HepG2 (cell line): ENCODE data around the gene METRN. TPM values are rescaled to one million over a fixed set of nuclear protein-coding genes. Genes with fewer than 3 reads are reported as not detected.

Experiments
- E2F5 ChIP-seq: sonication (generic); formaldehyde crosslinking; conservative IDR thresholded peaks from 2 replicates; pipeline ENCODE4 v1.4.0; 2020; ENCODE audit warnings: missing genetic modification reagents
- FOXJ3 ChIP-seq: sonication (generic); formaldehyde crosslinking; IDR thresholded peaks from 2 replicates; pipeline ENCODE4 v1.4.0; 2020; ENCODE audit warnings: missing genetic modification reagents, mild to moderate bottlenecking, borderline replicate concordance
- GLI4 ChIP-seq: sonication (generic); formaldehyde crosslinking; IDR thresholded peaks from 2 replicates; pipeline ENCODE4 v1.5.1; 2020; ENCODE audit warnings: missing genetic modification reagents, mild to moderate bottlenecking, moderate library complexity, borderline replicate concordance
- HNF1B ChIP-seq: sonication (generic); formaldehyde crosslinking; IDR thresholded peaks from 2 replicates; pipeline ENCODE4 v1.5.1; 2020; ENCODE audit warnings: mild to moderate bottlenecking, moderate library complexity, missing genetic modification reagents
- NRL ChIP-seq: sonication (generic); formaldehyde crosslinking; IDR thresholded peaks from 2 replicates; pipeline ENCODE4 v1.5.0; 2020; ENCODE audit warnings: missing genetic modification reagents, mild to moderate bottlenecking, moderate library complexity, borderline replicate concordance
- RNF2 ChIP-seq: fragments of 450-650 bp; conservative IDR thresholded peaks from 2 replicates; pipeline ENCODE4 v1.6.1; 2016; ENCODE audit warnings: low read depth
- THAP11 ChIP-seq: IDR thresholded peaks from 2 replicates; pipeline ENCODE4 v1.6.1; 2016; ENCODE audit warnings: missing biosample characterization, missing genetic modification reagents
- ZBTB42 ChIP-seq: sonication (generic); formaldehyde crosslinking; IDR thresholded peaks from 2 replicates; pipeline ENCODE4 v1.5.0; 2020; ENCODE audit warnings: mild to moderate bottlenecking, missing genetic modification reagents
- ZKSCAN5 ChIP-seq: sonication (generic); formaldehyde crosslinking; IDR thresholded peaks from 2 replicates; pipeline ENCODE4 v1.5.1; 2020; ENCODE audit warnings: mild to moderate bottlenecking, missing genetic modification reagents
- ZNF207 ChIP-seq: fragments of 450-650 bp; IDR thresholded peaks from 2 replicates; pipeline ENCODE4 v1.6.1; 2016; ENCODE audit warnings: antibody characterized with exemption, borderline replicate concordance
- ZNF558 ChIP-seq: sonication (generic); formaldehyde crosslinking; IDR thresholded peaks from 2 replicates; pipeline ENCODE4 v1.9.0; 2022; ENCODE audit warnings: mild to moderate bottlenecking, missing genetic modification reagents, borderline replicate concordance
- polyA plus RNA-seq, 8 experiments: library from polyadenylated mRNA; depleted of rRNA in 3 of 8; stranded (reverse) in 7 of 8; unstranded in 1 of 8; fragments of >200 nt; fragmentation: Illumina TruSeq in 4 of 8; extraction: Trizol in 4 of 8; gene quantifications; 2 replicates each; pipeline versions ENCODE4 v1.2.1 to v1.2.3, GENCODE V29; 2011 to 2016; ENCODE audit warnings: low read depth in 4 of 8, missing spikeins in 1 of 8, mixed read lengths in 1 of 8; ENCODE audit not compliant: insufficient read depth in 1 of 8
- total RNA-seq, 5 experiments: library from RNA; depleted of rRNA; stranded (reverse); fragments of >200 nt; fragmentation: Illumina TruSeq; extraction: Trizol; gene quantifications; 2 replicates each; pipeline ENCODE4 v1.2.3, GENCODE V29; 2016; ENCODE audit warnings: low read depth in 1 of 5
- TF ChIP-seq, protein P1 (sequence below): fragments of 450-650 bp; IDR thresholded peaks from 2 replicates; pipeline ENCODE4 v1.6.1; 2017
- TF ChIP-seq, protein P2 (sequence below): sonication (generic); formaldehyde crosslinking; IDR thresholded peaks from 2 replicates; pipeline ENCODE4 v1.4.0; 2020; ENCODE audit warnings: missing genetic modification reagents
- TF ChIP-seq, protein P3 (sequence below): sonication (generic); formaldehyde crosslinking; IDR thresholded peaks from 2 replicates; pipeline ENCODE4 v1.4.0; 2020; ENCODE audit warnings: missing genetic modification reagents

Gene METRN
- total and polyA plus RNA-seq, 2 of the 13 experiments (the other 11 are each of a cell fraction or from before 2014, with no cell fraction given): 25.5 to 46.1 TPM

DNA sequence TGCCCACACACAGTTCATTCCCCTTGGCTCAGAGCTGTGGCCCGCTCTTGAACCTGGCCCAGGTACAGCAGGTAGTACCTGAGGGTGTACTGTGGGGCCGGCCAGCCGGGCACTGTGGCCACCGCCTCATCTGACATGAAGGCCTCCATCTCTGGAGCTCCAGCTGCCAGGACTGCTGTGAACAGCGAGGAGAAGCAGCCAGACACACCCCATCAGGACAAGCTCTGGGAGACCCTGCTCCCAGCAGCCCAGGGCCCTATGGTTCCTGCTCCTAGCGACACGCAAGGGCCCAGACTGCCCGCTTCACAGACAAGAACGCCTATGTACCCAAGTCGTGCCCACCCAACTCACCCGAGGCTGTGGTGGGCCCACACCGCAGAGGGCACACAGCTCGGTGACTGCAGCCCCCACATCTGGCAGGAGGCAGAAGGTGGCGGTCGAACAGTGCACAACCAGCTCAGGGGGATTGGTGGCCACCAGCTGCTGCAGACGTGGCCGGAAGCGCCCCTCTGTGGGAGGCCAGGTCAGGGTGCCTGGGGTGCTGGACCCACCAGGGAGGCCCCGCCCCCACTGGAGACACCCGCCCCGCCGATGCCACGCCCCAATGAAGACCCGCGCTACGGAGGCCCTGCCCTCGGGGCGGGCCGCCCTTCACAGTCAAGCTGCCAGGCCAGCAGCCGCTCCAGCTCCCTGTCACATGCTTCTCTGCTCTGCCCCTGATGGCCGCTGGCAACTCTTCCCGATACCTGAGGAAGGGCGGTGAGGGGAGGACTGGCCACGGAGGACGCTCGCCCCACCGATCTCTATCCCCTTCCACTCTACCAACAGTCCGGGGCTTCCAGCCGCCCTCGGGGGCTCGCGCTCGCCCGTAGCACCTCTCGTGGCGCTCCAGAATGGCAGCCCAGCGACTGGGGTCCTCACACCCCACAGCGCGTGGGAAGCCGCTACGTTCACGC lies 35.8 kb upstream of the METRN start (continued):
- TF ChIP-seq, protein P1, sequence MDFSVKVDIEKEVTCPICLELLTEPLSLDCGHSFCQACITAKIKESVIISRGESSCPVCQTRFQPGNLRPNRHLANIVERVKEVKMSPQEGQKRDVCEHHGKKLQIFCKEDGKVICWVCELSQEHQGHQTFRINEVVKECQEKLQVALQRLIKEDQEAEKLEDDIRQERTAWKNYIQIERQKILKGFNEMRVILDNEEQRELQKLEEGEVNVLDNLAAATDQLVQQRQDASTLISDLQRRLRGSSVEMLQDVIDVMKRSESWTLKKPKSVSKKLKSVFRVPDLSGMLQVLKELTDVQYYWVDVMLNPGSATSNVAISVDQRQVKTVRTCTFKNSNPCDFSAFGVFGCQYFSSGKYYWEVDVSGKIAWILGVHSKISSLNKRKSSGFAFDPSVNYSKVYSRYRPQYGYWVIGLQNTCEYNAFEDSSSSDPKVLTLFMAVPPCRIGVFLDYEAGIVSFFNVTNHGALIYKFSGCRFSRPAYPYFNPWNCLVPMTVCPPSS: no peak
- TF ChIP-seq FOXJ3: no peak
- TF ChIP-seq NRL (CRISPR knock-in tag): no peak; the same call in 1 of the 2 replicates
- TF ChIP-seq GLI4: 0 out of 2 replicates have a peak, but pooled peaks have one; percentile 41
- TF ChIP-seq THAP11 (CRISPR knock-in tag): no peak; the same call in 1 of the 2 replicates
- TF ChIP-seq, protein P2, sequence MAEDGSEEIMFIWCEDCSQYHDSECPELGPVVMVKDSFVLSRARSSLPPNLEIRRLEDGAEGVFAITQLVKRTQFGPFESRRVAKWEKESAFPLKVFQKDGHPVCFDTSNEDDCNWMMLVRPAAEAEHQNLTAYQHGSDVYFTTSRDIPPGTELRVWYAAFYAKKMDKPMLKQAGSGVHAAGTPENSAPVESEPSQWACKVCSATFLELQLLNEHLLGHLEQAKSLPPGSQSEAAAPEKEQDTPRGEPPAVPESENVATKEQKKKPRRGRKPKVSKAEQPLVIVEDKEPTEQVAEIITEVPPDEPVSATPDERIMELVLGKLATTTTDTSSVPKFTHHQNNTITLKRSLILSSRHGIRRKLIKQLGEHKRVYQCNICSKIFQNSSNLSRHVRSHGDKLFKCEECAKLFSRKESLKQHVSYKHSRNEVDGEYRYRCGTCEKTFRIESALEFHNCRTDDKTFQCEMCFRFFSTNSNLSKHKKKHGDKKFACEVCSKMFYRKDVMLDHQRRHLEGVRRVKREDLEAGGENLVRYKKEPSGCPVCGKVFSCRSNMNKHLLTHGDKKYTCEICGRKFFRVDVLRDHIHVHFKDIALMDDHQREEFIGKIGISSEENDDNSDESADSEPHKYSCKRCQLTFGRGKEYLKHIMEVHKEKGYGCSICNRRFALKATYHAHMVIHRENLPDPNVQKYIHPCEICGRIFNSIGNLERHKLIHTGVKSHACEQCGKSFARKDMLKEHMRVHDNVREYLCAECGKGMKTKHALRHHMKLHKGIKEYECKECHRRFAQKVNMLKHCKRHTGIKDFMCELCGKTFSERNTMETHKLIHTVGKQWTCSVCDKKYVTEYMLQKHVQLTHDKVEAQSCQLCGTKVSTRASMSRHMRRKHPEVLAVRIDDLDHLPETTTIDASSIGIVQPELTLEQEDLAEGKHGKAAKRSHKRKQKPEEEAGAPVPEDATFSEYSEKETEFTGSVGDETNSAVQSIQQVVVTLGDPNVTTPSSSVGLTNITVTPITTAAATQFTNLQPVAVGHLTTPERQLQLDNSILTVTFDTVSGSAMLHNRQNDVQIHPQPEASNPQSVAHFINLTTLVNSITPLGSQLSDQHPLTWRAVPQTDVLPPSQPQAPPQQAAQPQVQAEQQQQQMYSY (CRISPR knock-in tag): no peak
- no peak for TF ChIP-seq ZNF207
- peak; percentile 44; the same call in 1 of the 2 replicates for TF ChIP-seq HNF1B (CRISPR knock-in tag)
- peak; percentile 41; the same call in 1 of the 2 replicates for TF ChIP-seq ZBTB42 (CRISPR knock-in tag)
- TF ChIP-seq E2F5 (CRISPR knock-in tag): no peak
- TF ChIP-seq ZNF558 (CRISPR knock-in tag): no peak
- TF ChIP-seq RNF2: no peak
- TF ChIP-seq, protein P3, sequence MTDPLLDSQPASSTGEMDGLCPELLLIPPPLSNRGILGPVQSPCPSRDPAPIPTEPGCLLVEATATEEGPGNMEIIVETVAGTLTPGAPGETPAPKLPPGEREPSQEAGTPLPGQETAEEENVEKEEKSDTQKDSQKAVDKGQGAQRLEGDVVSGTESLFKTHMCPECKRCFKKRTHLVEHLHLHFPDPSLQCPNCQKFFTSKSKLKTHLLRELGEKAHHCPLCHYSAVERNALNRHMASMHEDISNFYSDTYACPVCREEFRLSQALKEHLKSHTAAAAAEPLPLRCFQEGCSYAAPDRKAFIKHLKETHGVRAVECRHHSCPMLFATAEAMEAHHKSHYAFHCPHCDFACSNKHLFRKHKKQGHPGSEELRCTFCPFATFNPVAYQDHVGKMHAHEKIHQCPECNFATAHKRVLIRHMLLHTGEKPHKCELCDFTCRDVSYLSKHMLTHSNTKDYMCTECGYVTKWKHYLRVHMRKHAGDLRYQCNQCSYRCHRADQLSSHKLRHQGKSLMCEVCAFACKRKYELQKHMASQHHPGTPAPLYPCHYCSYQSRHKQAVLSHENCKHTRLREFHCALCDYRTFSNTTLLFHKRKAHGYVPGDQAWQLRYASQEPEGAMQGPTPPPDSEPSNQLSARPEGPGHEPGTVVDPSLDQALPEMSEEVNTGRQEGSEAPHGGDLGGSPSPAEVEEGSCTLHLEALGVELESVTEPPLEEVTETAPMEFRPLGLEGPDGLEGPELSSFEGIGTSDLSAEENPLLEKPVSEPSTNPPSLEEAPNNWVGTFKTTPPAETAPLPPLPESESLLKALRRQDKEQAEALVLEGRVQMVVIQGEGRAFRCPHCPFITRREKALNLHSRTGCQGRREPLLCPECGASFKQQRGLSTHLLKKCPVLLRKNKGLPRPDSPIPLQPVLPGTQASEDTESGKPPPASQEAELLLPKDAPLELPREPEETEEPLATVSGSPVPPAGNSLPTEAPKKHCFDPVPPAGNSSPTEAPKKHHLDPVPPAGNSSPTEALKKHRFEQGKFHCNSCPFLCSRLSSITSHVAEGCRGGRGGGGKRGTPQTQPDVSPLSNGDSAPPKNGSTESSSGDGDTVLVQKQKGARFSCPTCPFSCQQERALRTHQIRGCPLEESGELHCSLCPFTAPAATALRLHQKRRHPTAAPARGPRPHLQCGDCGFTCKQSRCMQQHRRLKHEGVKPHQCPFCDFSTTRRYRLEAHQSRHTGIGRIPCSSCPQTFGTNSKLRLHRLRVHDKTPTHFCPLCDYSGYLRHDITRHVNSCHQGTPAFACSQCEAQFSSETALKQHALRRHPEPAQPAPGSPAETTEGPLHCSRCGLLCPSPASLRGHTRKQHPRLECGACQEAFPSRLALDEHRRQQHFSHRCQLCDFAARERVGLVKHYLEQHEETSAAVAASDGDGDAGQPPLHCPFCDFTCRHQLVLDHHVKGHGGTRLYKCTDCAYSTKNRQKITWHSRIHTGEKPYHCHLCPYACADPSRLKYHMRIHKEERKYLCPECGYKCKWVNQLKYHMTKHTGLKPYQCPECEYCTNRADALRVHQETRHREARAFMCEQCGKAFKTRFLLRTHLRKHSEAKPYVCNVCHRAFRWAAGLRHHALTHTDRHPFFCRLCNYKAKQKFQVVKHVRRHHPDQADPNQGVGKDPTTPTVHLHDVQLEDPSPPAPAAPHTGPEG (CRISPR knock-in tag): no peak
- TF ChIP-seq ZKSCAN5 (CRISPR knock-in tag): no peak
